Stomach (tissue), 4 donors: ENCODE data around the gene CASP8AP2.

Experiments used
- POLR2A ChIP-seq, 4 donors: fragments of 450-650 bp; IDR thresholded peaks; one replicate each; pipeline ENCODE4 v1.6.1; 2016; ENCODE audit warnings: antibody characterized with exemption in 4 of 4, control low read depth in 2 of 4, mild to moderate bottlenecking in 1 of 4, moderate library complexity in 1 of 4
- POLR2AphosphoS5 ChIP-seq, 3 donors: sonication (generic); formaldehyde crosslinking; IDR thresholded peaks; one replicate each; pipeline ENCODE4 v1.6.1; 2016; ENCODE audit warnings: antibody characterized with exemption in 3 of 3
- TF ChIP-seq, protein P1 (sequence below), 7 experiments: fragments of 450-650 bp in 4 of 7; fragments of 200-600 bp in 3 of 7; sonication (generic) in 3 of 7; IDR thresholded peaks; one replicate each; pipeline ENCODE4 v1.5.1; 2016 to 2019; ENCODE audit warnings: antibody characterized with exemption in 7 of 7, control low read depth in 2 of 7, mild to moderate bottlenecking in 1 of 7

DNA sequence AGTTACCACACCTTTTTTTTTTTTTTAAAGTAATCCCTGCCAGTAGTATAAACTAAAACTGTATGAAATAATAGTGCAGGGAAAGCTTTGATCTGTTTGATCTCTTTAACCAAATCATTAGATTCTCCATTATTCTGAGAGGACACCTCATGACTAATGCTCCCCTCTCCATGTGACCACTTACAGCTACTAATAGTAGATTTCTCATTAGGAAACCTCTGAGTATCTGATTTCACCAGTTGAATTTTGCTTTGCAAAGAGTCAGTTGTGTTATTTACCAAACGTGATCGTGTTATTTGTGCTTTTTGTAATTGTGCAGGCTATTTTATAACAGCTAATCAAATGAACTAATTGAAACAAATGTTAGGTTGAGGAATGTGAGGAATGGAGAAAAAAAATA is 12.5 kb downstream of the CASP8AP2 start:
- TF ChIP-seq, protein P1, sequence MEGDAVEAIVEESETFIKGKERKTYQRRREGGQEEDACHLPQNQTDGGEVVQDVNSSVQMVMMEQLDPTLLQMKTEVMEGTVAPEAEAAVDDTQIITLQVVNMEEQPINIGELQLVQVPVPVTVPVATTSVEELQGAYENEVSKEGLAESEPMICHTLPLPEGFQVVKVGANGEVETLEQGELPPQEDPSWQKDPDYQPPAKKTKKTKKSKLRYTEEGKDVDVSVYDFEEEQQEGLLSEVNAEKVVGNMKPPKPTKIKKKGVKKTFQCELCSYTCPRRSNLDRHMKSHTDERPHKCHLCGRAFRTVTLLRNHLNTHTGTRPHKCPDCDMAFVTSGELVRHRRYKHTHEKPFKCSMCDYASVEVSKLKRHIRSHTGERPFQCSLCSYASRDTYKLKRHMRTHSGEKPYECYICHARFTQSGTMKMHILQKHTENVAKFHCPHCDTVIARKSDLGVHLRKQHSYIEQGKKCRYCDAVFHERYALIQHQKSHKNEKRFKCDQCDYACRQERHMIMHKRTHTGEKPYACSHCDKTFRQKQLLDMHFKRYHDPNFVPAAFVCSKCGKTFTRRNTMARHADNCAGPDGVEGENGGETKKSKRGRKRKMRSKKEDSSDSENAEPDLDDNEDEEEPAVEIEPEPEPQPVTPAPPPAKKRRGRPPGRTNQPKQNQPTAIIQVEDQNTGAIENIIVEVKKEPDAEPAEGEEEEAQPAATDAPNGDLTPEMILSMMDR (IDR thresholded peaks at IDR 0.05) = no peak
- TF ChIP-seq POLR2AphosphoS5 (IDR thresholded peaks at IDR 0.05) = no peak
- TF ChIP-seq POLR2A (IDR thresholded peaks at IDR 0.05) = no peak
